ENCODE results near the gene MBD3L4.

DNA sequence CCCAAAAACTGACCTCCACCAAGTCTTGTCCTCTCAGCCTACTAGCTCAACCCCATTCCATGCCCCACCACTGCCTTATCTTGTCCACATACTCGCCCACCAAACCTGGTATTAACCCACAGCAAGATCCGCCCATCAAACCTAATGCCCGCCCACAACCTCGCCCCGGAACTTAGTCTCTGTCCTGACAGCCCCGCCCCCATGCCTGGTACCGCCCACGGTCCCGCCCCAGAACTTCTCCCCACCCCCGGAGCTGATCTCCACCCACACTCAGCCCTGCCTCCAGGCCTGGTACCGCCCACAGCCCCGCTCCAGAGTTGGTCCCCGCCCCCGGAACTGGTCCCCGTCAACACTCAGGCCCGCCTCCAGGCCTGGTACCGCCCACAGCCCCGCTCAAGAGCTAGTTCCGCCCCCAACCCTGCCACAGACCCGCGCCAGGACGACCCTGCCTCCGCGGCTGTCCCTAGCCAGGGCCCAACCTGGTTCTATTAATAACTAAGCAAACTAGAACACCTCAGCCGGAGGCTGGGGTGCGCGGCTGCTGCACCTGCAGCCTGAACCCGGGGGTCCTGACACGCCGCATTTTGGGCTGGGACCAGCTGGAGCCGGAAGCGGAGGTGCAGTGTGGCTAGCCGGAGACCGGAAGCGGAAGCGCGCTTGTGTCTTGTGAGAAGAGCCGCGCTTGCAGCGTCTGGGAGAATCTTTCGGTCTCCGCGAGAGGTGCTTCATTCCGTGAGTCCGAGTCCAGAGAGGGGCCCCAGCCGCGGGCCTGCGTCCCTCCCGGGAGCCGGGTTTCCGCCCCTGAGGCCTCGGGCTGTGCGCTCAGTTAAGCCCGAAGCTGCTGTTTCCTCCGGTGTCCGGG lies 29.3 kb upstream of the MBD3L4 start, which contains the start of gene ZNF557:
- TF ChIP-seq, protein P1, sequence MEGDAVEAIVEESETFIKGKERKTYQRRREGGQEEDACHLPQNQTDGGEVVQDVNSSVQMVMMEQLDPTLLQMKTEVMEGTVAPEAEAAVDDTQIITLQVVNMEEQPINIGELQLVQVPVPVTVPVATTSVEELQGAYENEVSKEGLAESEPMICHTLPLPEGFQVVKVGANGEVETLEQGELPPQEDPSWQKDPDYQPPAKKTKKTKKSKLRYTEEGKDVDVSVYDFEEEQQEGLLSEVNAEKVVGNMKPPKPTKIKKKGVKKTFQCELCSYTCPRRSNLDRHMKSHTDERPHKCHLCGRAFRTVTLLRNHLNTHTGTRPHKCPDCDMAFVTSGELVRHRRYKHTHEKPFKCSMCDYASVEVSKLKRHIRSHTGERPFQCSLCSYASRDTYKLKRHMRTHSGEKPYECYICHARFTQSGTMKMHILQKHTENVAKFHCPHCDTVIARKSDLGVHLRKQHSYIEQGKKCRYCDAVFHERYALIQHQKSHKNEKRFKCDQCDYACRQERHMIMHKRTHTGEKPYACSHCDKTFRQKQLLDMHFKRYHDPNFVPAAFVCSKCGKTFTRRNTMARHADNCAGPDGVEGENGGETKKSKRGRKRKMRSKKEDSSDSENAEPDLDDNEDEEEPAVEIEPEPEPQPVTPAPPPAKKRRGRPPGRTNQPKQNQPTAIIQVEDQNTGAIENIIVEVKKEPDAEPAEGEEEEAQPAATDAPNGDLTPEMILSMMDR (IDR thresholded peaks at IDR 0.05): no peak
- TF ChIP-seq POLR2A (IDR thresholded peaks at IDR 0.05): peak in 1 of 2 donors; percentile 50
- TF ChIP-seq EP300 (IDR thresholded peaks at IDR 0.05): no peak

All from suprapubic skin (tissue), 3 donors.